NCI-H146 (cell line): ENCODE results near the gene TMEM120B.
A peak's percentile ranks its signal among the peaks of the same experiment; 100 is the strongest.
"Not testable (repeated sequence)": the region's sequence is repeated elsewhere in the genome, so short reads cannot be mapped to it uniquely, and the experiment has no call there.

ENCODE experiments used
- DNase-seq: peaks from one replicate; lab custom pipeline; 2025; lab: John Stamatoyannopoulos, UW

Gene TMEM120B

DNA sequence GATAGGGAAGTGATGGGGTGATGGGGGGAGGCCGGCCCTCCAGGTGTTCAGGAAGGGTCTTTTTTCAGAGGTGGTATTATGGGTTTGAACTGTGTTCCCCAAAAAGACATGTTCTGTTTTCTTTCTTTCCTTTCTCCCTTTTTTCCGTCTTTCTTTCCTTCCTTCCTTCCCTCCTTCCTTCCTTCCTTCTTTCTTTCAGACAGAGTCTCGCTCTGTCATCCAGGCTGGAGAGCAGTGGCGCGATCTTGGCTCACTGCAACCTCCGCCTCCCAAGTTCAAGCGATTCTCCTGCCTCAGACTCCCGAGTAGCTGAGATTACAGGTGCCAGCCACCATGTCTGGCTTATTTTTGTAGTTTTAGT, 3.5 kb upstream of the TMEM120B start:
- not testable (repeated sequence) for DNase-seq

DNA sequence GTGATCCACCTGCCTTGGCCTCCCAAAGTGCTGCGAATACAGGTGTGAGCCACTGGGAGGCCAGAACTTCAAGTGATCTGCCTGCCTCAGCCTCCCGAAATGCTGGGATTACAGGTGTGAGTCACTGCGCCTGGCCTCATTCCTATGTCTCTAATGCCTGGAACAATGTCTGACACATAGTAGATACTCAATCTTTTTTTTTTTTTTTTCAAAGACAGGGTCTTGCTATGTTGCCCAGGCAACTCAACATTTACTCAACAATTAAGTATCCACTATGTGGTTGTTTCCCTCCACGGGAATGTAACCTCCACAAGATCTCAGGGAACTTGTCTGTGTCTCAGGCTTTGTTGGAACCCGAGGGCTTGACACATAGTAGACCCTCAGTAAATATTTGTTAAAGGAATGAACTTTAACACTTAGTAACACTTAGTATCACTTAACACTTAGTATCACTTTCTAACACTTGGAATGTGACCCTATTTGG, 3.0 kb upstream of the TMEM120B start:
- DNase-seq, result no peak

DNA sequence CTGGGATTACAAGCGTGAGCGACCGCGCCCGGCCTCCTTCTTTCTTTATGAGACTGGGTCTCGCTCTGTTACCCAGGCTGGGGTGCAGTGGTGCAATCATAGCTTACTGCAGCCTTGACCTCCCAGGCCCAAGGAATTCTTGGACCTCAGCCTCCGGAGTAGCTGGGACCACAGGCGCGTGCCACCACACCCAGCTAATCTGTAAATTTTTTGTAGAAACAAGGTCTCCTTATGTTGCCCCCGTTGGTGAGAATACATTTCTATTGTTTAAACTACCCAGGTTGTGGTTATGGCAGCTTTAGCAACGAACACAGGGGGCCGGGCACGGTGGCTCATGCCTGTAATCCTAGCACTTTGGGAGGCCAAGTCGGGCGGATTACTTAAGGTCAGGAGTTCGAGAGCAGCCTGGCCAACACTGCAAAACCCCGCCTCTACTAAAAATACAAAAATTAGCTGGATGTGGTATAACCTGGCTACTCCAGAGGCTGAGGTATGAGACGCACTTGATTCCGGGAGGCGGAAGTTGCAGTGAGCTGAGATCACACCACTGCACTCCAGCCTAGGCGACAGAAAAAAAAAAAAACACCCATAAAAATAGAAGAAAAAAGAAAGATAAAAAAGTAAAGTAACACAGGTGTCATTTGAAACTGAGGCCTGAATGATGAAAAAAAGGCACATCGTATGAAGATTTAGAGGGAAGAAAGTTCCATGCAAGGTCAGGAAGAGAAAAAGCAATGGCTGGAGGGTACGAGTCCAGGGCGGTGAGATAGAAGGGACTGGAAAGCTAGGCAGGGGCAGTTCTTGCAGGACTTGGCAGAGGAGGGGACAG, 977 bp upstream of the TMEM120B start:
- no peak for DNase-seq

DNA sequence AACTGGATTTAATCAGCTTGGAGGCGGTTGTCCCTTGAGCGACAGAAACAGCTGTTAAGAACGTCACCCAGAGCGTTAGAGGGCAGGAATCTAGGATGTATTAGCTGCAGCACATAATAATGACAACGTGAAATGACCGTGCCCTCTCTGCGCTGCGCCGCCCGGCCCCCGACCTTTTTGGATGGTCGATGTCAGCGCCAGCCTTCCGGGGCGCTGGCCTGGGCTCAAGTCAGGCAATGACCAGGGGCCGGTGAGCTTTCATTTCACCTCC, 427 bp upstream of the TMEM120B start:
- peak; percentile 40 for DNase-seq

DNA sequence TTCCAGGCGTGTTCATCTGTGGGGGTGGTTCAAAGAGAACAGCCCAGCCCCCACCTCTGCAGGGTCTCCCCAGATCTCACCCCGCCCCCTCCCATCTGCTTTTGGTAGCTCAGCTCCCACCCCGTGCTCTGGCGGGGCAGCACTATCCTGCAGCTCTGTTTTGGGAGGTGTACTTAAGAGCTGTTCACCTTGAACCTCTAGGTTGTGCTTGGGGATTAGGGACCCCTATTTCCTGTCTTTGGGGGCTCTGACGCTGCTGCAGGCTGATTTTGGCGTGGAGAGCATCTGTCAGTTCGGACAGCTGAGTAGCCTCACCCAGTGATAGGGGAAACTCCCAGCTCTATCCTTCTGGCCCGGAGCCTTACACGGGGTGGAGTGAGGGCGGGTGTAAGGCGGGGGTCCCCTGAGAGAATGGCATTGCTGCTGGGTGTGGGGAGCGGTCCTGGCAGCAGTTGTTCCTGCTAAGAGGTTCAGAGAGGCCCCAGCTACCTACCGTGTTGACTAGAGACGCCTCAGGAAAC, 765 bp downstream of the TMEM120B start:
- DNase-seq, result no peak

GRCh38 chr12:121713793-121714192, 1.2 kb downstream of the TMEM120B start:
- no peak for DNase-seq

GRCh38 chr12:121715055-121715454, 2.5 kb downstream of the TMEM120B start:
- DNase-seq, result not testable (repeated sequence)

DNA sequence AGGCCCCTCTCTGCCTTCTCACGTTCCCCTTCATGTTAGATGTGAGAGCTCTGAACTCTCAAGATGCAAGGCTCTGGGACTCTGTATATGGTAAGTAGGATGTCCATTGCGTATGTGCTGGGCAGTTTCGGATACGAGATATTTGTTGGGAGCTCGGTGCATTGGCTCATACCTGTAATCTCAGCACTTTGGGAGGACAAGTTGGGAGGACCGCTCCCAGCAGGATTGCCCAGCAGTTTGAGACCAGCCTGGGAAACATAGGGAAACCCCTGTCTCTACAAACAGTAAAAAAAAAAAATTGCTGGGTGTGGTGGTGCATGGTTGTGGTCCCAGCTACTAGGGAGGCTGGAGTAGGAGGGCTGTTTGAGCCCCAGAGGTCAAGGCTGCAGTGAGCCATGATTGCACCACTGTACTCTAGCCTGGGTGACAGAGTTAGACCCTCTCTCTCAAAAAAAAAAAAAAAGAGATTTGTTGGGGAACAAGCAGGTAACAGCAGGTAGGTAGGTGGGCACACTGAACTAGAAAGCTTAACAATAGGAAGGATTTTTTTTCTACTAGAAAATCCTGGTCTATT, 3.4 kb downstream of the TMEM120B start:
- no peak for DNase-seq

- no peak for DNase-seq
Measured at GRCh38 chr12:121717041-121717699, 4.6 kb downstream of the TMEM120B start.

DNA sequence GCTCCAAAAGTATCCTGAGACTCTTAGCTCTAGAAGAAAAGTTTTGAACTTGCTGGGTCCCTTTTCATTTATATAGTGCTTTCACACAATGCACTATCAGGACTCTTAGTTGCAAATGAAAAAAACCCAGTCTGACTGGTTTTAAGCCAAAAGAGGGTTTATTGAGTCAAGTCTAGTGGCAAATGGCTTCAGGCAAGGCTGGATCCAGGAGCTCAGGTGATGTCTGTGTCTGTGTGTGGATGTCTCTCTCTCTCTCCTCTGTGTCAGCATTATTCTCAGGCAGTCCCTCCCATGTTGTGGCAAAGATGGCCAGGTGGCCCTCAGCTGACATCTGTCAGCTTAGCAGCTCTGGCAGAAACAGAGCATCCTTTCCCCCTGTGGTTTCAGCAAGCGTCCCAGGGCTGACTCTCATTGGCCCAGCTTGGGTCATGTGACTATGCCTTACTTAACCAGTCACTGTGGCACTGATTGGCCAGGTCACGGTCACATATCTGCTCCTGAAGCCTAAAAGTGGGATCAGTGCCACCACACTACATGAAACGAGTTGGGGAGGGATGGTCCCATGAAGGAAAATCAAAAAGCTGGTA, 6.2 kb downstream of the TMEM120B start:
- DNase-seq, result no peak

DNA sequence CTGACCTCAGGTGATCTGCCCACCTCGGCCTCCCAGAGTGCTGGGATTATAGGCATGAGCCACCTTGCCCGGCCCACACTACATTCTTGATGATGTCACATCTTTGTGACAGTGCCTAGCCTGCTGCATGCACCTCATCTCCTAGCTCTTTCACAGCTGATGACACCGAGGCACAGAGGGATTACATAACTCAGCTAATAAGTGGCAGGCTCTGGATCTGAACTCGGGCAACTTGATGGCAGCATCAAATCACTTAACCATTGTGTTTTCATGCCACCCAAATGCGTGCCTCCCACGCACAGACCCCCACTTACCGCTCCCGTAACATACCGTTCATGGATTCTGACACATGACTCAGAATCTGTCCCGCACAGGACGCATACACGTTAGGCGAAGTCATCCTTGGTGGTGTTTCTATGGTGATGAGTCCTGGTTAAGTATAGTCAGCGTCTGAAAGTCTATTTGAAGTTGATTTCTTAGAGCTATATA, 7.4 kb downstream of the TMEM120B start:
- DNase-seq, result no peak

DNA sequence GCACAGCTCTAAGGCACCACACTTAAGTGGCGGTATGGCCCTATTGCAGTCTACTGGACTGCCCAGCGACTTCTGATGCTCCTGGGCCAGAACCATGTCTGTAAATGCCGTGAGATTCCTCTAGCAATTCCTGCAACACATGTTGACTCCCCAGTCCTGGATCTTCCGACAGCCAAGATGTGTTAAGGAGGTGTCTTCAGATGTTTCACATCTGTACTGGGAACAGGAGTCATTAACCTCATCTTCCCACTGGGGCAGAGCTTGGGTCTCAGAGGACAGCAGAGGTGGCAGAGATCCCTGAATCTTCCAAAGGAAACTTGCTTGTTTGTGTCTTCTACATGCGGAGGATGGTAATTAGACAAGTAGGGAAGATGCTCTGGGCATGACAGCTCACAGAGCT, 8.2 kb downstream of the TMEM120B start:
- no peak for DNase-seq

DNA sequence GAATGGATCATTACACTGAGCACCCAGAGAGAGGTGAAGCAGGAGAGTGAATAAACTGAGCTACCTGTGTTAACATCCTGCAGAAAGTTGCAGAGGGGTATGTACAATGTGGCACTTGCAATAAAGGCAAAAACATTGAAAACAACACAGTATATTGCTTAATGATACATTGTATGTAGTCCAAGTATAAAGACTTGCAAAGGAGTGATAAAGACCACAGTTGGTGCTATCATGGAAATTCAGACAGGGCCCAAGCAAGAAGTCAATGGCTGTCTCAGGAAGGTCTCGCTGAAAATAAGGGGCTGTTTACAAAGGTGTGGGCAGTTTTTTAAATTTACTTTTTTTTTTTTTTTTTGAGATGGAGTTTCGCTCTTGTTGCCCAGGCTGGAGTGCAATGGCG, 10.0 kb downstream of the TMEM120B start:
- no peak for DNase-seq

DNA sequence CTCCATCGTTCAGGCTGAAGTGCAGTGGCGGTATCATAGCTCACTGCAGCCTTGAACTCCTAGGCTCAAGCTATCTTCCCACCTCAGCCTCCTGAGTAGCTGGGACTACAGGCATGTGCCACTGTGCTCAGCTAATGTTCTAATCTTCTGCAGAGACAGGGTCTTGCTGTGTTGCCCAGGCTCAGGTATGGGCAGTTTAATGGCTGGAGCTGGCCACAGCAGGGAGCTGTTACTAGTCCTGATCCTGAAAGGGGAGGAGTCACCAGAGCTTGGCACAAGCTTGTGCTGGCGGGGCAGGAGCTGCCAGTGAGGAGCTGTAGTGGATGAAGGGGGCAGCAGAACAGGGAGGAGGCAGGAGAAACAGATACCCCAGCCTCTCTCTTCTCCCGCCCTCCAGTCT, 10.6 kb downstream of the TMEM120B start:
- DNase-seq, result no peak

DNA sequence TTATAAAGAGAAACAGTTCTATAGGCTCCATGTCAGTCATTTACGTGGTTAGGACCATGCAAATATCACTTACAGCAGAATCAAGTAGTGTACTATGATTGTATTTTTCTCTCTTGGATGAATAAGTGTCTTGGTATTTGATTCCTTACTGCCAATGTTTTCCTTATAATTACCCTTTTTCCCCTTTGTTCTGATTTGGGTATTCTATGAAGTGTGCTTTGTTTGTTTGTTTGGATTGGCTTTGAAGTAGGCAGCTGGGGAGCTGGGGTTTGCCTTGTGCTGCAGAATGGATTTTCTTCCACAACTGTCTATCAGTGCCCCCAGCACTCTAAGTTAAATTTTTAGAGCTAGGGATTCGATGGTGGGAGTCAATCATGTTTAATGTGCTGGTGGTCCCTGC, 12.4 kb downstream of the TMEM120B start:
- DNase-seq, result no peak

- DNase-seq, result no peak
Measured at GRCh38 chr12:121725423-121725822, 12.9 kb downstream of the TMEM120B start.

- no peak for DNase-seq
Measured at GRCh38 chr12:121729021-121729420, 16.5 kb downstream of the TMEM120B start.

GRCh38 chr12:121731473-121731872, 18.9 kb downstream of the TMEM120B start:
- DNase-seq, result no peak

- DNase-seq, result no peak
Measured at GRCh38 chr12:121733849-121734248, 21.3 kb downstream of the TMEM120B start.

GRCh38 chr12:121738340-121738858, 25.8 kb downstream of the TMEM120B start:
- no peak for DNase-seq

DNA sequence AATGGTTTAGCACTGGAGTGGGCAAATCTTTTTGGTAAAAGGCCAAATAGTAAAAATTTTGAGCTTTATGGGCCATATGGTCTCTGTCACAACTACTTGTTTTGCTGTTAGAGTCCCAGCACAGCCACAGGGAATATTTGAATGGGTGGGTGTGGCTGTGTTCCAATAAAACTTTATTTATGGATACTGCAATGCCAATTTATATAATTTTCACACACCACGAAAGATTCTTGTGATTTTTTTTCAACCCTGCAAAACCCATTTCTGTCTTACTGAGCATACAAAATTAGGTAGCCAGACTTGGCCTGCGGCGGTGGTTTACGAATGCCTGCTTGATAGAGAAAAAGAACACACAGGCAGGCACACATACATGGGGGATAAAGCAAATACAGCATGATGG, 28.3 kb downstream of the TMEM120B start:
- DNase-seq, result no peak

DNA sequence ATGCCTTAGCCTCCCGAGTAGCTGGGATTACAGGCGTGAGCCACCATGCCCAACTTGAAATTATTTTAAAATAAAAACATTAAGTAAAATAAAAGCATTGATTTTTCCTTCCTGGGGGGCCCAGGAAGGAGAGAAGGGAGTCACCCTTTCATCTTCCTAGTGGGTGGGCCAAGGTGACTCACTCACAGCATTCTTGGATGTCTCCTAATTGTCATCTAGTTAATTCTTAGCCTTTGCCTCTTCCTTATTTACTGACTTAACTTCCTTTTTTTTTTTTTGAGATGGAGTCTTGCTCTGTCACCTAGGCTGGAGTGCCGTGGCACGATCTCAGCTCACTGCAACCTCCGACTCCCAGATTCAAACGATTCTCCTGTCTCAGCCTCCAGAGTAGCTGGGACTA, 29.2 kb downstream of the TMEM120B start:
- DNase-seq, result no peak
